HG03457 (cell line): Measurements from ENCODE around the gene MGAT4B.

Experiments used
- ATAC-seq: cut with Tn5 transposase; IDR thresholded peaks from one replicate; pipeline ENCODE4 v1.9.1; 2021; ENCODE audit warnings: moderate number of reproducible peaks; ENCODE audit not compliant: unreplicated experiment

The MGAT4B gene

GRCh38 chr5:179749857-179750508 lies 56.7 kb downstream of the MGAT4B start:
- ATAC-seq, result no peak

- ATAC-seq, result no peak
Observed at GRCh38 chr5:179747811-179748210, 58.9 kb downstream of the MGAT4B start.
